SH-SY5Y (cell line): ENCODE measurements around the gene BMP8A.

Experiments used
- GATA2 ChIP-seq: IDR thresholded peaks from 2 replicates; pipeline ENCODE4 v1.6.1; 2011; ENCODE audit warnings: mild to moderate bottlenecking, low read depth, low read length
- GATA3 ChIP-seq: IDR thresholded peaks from 2 replicates; pipeline ENCODE4 v1.6.1; 2011; ENCODE audit warnings: low read depth, mild to moderate bottlenecking, low read length, moderate library complexity

The BMP8A gene

GRCh38 chr1:39499668-39500067 lies 8.2 kb downstream of the BMP8A start:
- TF ChIP-seq GATA3 (no peak), GATA2 (no peak)

GRCh38 chr1:39500862-39501389 lies 9.5 kb downstream of the BMP8A start:
- TF ChIP-seq GATA3 (no peak), GATA2 (no peak)

GRCh38 chr1:39501666-39502065 lies 10.2 kb downstream of the BMP8A start:
- TF ChIP-seq GATA3 (no peak), GATA2 (no peak)

- no peak for TF ChIP-seq GATA3
- TF ChIP-seq GATA2 = no peak
These were observed 13.9 kb downstream of the BMP8A start for GRCh38 chr1:39505289-39505688.

- no peak for TF ChIP-seq GATA3
- no peak for TF ChIP-seq GATA2
These were observed 15.9 kb downstream of the BMP8A start for GRCh38 chr1:39507230-39507928.

GRCh38 chr1:39508266-39508665 lies 16.8 kb downstream of the BMP8A start:
- no peak for TF ChIP-seq GATA3
- TF ChIP-seq GATA2 = no peak

GRCh38 chr1:39508857-39509305 lies 17.4 kb downstream of the BMP8A start:
- TF ChIP-seq GATA3 = no peak
- no peak for TF ChIP-seq GATA2

GRCh38 chr1:39509360-39510009 lies 18.0 kb downstream of the BMP8A start:
- TF ChIP-seq GATA2 = no peak
- no peak for TF ChIP-seq GATA3

GRCh38 chr1:39522661-39523567 lies 31.5 kb downstream of the BMP8A start:
- TF ChIP-seq GATA3 (no peak), GATA2 (no peak)

GRCh38 chr1:39524171-39524570 lies 32.7 kb downstream of the BMP8A start:
- TF ChIP-seq GATA2 (no peak), GATA3 (no peak)

- no peak for TF ChIP-seq GATA2
- TF ChIP-seq GATA3 = no peak
These were observed 33.3 kb downstream of the BMP8A start for GRCh38 chr1:39524591-39525365.

- no peak for TF ChIP-seq GATA3
- no peak for TF ChIP-seq GATA2
These were observed 34.1 kb downstream of the BMP8A start for GRCh38 chr1:39525366-39526165.
